GM18498 (cell line): ENCODE results near the gene PAX8.

Experiments used
- ATAC-seq: cut with Tn5 transposase; IDR thresholded peaks from one replicate; pipeline ENCODE4 v1.9.1; 2021; ENCODE audit warnings: mild to moderate bottlenecking, moderate library complexity; ENCODE audit not compliant: unreplicated experiment

Gene PAX8

DNA sequence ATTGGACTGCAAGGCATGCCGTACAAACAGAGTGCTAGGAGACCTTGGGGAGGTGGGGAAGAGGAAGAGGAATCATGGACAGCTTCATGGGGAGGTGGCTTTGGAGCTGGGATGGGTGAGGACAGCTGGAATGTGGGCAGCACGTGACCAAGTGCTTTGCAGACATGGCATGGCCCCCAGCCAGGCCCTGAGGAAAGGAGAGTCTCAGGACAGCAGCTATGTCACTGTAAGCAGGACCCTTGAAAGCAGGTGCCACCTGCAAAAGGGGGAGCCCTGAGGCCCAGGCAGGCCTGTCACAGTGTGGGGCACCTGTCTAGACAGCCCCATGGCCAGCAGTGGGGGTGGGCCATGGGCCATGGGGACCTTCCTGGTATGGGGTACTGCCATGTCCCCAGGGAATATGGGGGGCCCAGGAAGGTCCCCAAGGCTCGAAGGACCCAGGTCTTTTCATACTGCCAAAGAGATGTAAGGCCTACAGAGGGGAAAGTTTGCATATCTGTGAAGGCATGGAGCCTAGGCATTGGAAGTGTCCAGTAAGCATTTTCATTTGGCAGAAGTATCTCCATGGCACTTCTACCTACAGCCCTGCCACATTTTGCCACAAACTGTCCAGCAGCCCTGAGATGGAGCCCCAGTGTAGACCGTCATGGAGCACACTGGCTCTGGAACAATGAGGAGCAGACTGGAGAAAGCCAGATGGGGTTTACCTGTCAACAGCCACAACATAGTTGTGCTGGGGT is 9.9 kb downstream of the PAX8 start:
- ATAC-seq, result no peak

DNA sequence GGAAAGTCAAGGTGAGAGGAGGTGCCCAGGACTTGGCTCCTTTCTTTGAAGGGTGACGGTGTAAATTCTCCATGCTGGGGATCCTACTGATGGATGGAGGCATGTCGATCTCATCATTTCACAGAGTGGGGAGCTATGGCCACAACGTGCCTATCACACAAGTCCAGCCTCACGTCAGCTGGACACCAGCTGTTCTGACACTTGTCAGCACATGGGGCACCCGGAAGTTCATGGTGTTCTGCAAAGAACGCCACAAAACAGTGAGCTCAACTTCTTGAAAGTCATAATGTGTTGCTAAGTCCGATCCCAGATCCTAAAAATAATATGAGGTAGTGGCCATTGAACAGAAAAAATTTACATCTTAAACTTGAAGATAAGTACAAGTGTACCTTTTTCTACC is 12.3 kb downstream of the PAX8 start:
- no peak for ATAC-seq

DNA sequence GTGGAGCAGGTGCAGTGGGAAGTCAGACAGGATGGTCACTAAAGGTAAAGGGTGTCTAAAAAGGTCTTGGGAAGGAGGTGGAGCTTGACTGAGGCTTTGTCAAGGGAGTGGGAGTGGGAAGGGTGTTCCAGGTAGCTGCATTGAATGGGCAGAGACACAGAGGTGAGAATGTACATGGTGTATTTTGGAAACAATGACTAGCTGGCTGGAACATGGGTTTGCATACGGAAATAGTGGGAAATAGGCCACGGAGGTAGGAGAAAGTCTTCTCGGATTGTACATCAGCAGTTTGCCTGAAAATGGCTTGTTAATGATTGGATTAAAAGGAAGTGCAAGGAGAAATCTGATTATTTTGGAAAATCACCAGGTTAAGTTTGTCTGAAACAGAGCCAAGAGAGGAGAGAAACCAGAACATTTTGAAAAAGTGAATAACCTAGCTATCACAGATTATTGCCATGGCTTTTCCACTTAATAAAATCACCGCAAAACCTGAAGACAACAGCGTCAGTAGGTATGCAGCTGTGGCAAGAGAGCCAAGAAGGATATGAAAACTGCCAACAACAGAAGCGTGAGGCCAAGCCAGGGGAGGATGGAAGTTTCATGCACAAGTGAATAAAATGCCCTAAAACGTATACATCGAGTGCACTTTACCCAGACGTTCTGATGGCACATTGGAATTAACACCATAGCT is 13.9 kb downstream of the PAX8 start:
- ATAC-seq, result no peak

DNA sequence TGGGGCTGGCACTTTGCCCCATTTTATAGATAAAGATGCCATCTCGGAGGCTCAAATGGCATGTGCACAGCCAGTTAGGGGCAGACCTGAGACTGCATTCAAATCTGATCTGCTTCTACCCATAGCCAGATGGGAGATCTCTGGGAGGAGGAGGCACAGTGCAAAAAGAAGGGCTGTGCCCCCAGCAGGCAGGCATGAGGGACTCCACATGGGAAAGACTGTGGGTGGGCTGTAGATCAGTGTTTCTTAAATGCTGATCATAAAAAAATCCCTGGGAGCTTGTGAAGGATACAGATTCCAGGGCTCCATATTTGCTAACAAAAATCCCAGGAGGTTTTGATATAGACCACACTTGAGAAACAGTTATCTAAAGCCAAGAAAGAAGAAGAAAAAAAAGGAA is 15.2 kb downstream of the PAX8 start:
- ATAC-seq, result no peak

DNA sequence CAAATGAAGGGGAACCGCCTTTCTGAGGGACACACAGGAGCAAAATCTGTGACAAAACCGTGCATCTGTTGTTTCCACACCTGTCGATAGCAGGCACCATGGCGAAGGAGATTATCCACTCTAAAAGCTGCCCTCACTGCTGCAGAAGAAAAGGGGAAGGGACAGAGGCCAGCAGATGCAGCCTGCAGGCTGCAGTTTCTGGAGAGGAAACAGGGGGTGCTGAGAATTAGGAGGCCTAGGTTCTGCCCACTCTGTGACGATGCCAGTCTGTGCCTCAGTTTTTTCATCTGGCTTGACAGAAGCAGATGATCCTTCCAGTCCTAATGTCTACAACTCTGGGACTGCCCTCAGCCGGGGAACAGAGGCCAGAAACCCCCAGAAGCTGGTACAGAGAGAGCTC is 17.7 kb downstream of the PAX8 start:
- ATAC-seq, result no peak

DNA sequence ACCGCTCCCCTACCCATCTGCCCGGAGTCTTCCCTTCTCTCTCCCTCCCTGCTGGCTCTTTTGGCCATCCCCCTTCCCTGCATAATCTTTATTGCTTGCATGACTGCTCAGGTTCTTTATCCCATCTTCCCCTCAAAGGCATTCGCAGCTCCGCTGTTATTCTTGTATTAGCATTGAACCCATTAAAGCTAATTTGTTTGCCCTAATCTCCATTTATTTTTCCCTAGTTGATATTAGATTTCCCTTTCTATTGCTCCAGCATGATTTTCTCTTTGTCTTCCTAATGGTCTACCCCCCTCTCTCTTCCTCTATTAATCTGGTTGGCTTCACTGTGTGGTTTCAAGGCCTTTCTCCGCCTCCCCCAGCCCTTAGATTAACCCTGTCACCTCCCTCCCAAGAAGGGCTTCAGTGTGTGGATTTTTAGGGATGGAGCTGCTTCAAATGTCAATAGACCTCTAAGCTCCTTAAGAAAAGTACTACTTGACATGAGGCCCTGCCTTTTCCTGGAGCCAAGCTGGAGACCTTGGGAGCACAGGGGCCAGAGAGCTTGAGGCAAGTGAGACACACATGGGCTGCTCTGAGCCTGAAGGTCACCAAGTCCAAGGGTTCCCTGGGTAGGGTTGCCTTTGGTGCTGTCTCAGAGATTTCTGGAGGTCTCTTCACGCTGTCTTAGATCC is 20.1 kb downstream of the PAX8 start:
- no peak for ATAC-seq

DNA sequence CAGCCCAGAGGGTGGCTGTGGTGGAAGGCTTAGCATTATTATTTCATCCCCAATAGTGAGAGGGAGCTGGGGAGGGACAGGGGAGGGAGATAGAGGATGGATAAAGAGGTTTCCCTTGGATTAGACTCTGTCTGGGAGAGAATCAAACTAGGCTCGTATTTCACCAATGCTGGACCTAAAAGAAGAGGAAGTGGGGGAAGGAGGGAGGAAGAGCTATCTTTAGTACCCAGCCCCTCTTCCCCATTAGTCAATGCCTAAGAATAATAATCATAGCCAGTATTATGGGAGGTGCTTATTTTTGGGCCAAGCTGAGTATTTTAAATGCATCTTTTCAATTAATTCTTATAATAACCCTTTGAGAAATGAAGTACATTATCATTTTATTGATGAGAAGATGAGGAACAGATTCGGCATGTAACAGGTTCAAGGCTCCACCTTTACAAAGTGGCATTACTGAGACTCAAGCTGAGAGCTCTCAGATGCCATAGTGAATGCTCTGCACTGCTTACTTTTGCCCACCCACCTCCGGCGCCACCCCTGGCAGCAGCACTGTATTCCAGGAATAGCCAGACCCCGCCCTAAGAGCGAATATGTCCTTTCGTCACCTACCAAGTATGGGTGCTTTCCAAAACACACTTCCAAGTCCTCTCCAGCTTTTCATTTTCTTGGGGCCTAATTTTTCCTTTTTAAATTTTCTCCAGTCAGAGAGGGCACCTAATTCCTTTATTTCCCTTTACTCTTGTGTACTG is 21.0 kb downstream of the PAX8 start:
- no peak for ATAC-seq

DNA sequence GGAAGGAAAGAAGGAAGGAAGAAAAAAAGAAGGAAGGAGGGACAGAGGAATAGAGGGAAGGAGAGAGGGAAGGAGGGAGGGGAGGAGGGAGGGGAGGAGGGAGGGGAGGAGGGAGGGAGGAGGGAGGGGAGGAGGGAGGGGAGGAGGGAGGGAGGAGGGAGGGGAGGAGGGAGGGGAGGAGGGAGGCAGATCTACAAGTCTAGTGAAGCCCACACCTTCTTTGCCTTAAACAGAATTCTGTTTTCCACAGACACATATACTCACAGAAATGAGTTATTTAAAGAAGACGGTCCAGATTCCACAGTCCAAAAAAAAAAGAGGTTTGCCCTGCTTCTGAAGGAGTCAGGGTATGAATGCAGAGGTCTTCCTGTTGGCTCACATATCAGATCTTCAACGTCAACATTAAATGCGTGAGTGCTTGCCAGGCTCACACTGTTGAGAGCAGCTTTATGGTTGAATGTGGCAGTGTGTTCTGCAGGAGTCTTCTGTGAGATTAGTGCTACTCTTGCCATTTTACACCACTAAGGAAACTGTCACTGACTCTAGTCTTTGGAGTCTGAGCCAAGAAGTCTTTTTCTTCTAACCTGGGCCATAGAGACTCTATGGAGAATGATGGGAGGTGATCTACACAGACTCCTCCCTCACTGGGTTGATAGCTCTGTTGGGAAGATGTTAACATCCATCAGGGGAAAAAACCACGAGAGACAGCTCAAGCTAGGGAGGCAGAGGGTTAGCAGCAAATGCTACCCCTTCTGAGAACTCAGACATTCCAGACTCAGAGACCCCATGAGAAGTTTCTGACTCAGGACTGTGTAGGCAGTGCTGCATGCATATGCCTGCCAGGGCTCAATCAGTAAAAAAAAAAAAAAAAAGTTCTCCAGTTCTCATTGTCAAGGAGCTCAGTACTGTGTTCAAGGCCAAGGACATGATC is 23.3 kb downstream of the PAX8 start:
- ATAC-seq, result no peak

DNA sequence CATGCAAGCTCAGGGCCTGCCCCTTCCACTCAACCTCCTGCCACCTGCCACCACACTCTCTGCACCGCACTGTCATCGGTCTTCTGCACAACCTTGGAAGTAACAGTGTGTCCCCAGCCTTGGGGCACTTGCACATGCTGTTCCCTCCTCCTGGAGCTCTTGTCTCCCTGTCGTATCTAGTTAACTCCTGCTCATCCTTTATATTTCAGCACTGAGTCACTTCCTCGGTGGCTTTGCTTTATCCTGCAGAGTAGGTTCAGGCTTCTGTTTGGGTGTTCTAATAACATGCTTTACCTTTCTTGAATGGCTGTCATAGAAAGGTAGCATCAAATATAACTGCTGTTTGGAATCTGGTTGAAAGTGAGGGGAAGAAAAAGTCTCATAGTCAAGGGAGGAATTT is 25.3 kb downstream of the PAX8 start:
- ATAC-seq, result no peak

DNA sequence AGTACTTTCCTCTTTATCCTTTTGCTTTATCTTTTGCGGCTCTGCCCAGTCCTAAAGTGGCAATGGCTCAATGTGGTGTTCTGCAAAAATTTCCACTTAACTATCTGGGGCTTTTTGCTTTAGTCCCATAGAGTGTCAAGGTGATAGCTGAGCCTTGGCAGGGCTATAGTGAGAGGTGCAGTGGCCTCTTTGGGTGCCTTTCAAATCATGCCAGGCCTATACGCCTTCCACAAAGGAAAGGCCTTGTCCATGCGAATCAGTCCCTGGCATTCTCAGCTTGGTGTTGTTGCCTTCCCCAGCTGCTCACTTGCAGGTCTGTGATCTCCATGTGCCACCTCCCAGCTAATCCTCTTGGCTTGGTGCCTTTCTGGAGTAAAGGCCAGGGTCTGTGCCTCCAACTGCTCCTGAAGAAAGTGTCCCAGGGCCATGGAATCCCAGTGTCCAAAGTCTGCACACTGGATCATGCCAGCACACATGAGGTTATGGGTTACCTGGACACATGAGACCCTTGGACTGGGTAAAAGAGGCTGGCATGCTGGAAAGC is 26.6 kb downstream of the PAX8 start:
- no peak for ATAC-seq

DNA sequence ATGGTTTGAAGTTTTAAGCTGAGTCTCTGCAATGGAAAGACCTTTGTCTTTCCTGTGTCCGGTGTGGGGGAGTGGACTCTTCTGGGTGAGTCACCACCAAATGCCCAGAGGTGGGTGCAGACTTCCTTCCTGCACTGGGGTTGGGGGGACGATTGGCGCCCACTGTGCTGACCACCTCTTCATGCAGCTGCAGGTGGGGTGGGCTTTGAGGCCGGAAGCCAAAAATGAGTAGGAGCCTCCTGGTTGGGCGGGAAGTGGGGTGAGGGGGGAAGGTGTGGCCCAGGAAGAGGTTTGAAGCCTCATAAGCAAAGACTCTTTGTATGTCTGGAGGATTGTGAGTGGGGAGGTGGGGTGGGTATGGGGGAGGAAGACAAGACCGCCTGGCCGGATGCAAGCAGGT is 27.6 kb downstream of the PAX8 start:
- ATAC-seq, result no peak

DNA sequence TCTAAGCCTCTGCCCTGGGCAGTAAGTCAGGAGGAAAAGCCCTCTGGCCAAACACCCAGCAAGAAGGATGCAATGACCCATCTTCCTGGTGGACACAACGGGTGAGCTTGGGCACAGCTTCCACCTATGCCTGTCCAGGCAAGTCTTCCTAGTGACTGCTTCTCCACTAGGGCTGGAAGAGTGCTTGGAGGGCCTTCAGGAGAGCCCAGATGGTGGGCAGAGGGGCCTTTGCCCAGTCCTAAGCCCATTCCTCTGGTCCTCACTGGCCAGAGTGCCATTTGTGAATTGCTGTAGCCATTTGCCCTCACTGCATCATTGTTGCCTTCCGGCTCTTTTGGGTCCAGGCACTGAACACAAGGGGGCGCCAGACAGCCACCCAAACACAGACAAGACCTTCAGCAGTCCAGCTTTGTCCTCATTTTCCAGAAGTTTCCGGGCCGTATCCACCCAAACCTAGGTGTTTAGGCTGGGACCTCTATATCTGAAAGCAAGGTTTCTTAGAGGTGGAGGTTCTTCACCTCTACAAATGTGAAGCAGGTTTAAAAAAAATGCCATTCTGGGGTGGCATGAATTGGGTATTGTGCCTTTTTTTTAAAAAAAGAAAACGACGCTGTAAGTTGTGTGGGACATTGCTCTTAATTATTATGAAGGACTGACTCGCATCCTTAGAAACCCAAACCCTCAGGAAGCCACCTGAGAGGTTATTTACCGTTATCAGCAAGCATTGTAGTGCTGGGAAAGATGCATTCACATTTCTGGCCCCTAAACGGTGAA is 29.5 kb downstream of the PAX8 start:
- peak; percentile 73 for ATAC-seq

DNA sequence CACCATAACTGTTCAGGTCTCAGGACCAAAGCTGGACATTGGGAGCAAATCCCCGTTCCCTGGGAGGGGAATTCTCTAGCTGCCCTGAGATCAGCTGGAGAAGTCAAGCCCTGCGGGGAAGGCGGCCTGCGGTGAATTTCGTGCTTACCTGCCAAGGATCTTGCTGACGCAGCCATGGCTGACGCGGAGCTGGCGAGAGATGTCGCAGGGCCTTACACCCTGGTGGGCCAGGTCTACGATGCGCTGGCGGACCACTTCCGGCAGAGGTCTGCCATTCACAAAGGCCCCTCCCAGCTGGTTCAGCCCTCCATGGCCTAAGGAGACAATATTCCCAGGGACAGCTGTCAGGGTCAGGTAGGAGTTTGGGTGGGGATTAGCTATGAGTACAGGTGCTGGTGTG is 32.1 kb downstream of the PAX8 start:
- ATAC-seq, result no peak

DNA sequence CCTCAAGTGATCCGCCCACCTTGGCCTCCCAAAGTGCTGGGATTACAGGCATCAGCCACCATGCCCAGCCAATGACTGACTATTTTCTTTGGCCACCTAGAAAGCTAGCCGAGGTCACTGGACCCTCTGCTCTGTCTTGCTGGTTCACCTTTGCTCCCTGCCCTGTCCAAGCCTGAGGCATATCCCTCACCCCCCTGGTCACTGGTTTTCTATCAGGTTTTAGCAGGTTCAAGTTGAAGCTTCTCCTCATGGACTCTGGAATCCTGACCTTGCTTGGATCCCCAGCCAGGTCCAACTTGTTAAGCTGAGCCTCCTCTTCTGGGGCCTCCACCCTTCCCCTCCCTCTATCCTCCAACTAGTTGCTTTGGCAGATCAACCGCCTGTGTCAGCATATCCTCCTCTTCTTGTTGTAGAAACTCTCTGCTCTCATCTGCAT is 33.4 kb downstream of the PAX8 start:
- ATAC-seq, result no peak

DNA sequence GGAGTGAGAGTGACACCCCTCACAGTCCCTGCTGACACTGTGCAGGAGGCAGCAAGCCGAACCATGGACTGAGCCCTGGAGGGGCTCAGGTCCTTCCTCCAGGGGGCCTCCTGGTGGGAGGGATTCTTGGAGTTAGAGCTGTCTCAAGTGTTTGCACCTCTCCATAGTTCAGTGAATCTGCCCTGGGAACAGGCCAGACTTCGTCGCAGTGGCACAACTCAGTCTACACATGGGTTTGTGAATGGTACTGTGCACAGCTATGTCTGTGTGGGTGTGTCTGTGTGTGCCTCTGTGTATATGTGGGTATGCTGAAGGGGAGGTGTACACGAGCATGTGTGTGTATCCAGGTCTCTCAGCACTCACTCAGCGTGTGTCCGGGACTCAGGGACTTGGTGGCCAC is 36.4 kb downstream of the PAX8 start:
- ATAC-seq, result no peak

DNA sequence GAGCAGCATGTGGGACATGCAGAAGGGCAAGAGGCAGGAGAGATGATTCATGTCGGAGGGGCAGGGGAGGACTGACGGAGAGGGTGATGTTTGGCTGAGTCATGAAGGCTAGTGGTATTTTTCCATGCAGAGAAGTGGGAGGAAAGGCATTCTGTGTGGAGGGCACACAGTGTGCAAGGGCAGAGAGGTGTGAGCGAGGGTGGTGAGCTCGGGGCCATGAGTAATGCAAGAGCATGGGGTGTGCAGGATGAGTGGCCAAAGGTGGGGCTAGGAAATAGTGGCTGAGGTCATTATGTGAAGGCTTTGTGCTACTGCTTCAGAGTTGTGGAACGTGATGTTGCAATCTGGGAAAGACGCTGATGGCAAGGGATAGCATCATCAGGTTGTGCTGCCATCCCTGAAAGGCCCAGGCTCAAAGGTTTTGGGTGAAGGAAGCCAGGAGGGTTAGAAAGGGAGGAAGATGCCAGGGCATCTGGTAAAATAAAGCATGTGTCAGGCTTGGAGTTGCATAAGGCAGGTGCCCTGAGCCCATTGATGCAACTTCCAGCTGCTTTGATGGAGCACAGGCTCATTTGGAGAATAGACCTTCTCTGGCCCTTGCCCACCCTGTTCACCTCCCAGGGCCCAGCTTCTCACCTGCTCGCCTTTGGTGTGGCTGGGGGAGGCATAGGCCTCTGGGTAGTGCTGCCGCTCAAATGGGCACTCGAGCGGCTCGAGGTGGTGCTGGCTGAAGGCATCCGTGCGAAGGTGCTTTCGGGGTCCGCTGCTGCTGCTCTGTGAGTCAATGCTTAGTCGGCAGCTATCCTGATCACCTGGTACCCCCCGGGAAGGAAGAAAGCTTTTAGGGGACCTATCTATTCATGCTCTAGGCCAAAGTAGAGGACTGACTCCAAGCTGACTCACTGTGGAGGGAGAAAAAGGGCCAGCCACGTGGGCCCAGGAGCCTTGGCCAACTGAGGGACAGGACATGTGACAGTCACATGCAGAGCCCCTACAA is 37.5 kb downstream of the PAX8 start:
- ATAC-seq, result no peak

DNA sequence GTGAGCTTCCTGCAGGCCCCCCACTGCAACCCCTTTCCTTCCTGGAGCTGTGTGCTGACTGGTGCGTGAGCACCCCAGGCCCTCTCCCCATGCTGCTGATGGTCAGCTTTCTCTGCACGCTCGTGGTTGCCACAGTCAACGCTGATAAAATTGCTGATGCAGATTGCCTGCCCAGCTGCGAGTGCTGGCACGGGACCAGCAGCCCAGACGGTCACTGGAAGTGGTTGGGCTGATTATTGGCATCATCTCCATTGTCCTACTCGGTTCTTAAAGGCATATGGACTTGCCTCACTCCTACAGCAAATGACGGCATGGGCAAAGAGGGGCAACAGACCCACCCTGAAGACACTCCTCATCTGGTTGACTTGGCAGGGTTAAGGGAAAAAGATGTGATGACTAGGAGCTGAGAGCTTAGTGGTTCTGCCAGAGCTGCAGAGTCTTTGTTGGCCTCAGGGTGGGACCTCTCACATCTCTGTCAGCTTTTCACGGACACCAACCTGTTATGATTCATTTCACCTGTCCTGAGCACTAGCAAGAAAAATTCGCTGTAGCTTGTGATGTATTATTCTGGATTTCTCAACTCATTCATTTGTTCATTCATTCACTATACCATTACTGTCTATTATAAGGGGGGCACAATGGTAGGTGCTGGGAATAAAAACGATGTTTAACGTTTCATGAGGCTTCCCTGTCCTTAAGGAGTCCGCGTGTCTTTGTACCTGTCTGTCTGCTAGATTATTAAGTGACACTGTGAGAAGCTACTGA is 38.4 kb downstream of the PAX8 start:
- no peak for ATAC-seq
